HG02885 (cell line): ENCODE results near the gene REEP6.
"Not testable (repeated sequence)": the region's sequence is repeated elsewhere in the genome, so short reads cannot be mapped to it uniquely, and the experiment has no call there.

Experiments used
- ATAC-seq: cut with Tn5 transposase; IDR thresholded peaks from one replicate; pipeline ENCODE4 v1.9.1; 2021; ENCODE audit warnings: mild to moderate bottlenecking; ENCODE audit not compliant: unreplicated experiment, poor library complexity

REEP6 gene

GRCh38 chr19:1488282-1488601, 2.7 kb upstream of the REEP6 start:
- no peak for ATAC-seq

- ATAC-seq: no peak
Observed at GRCh38 chr19:1489463-1490310, 1.3 kb upstream of the REEP6 start.

- ATAC-seq: peak; percentile 82
Observed at GRCh38 chr19:1490311-1491113, 469 bp upstream of the REEP6 start, which contains the start of gene PCSK4. TSS of gene PCSK4 (minus strand) at chr19:1490350. CDS start at chr19:1490346, 4 bp downstream.

GRCh38 chr19:1491849-1492170, 829 bp downstream of the REEP6 start:
- ATAC-seq: no peak

GRCh38 chr19:1492474-1493006, 1.6 kb downstream of the REEP6 start:
- ATAC-seq: no peak

- ATAC-seq: no peak
Observed at GRCh38 chr19:1494115-1494815, 3.3 kb downstream of the REEP6 start.

GRCh38 chr19:1495051-1495798, 4.2 kb downstream of the REEP6 start:
- ATAC-seq: no peak

- no peak for ATAC-seq
Observed at GRCh38 chr19:1495799-1496713, 5.1 kb downstream of the REEP6 start.

- no peak for ATAC-seq
Observed at GRCh38 chr19:1496714-1497577, 6.0 kb downstream of the REEP6 start.

GRCh38 chr19:1497578-1498235, 6.7 kb downstream of the REEP6 start:
- ATAC-seq: no peak

GRCh38 chr19:1499231-1499630, 8.2 kb downstream of the REEP6 start:
- not testable (repeated sequence) for ATAC-seq

- no peak for ATAC-seq
Observed at GRCh38 chr19:1501200-1501595, 10.2 kb downstream of the REEP6 start.

- no peak for ATAC-seq
Observed at GRCh38 chr19:1502433-1503088, 11.6 kb downstream of the REEP6 start.

- ATAC-seq: no peak
Observed at GRCh38 chr19:1503089-1503924, 12.3 kb downstream of the REEP6 start.

- no peak for ATAC-seq
Observed at GRCh38 chr19:1503925-1504773, 13.2 kb downstream of the REEP6 start.
